Measurements from ENCODE around the gene AFF1.
"Not testable (repeated sequence)": the region's sequence is repeated elsewhere in the genome, so short reads cannot be mapped to it uniquely, and the experiment has no call there.

The AFF1 gene

GRCh38 chr4:87116231-87116630 is 181.4 kb downstream of the AFF1 start:
- DNase-seq (ENCODE audit: low spot score) = no peak

GRCh38 chr4:87117051-87117731 is 182.4 kb downstream of the AFF1 start:
- DNase-seq (ENCODE audit: low spot score) = no peak

- no peak for DNase-seq (ENCODE audit: low spot score)
Observed at GRCh38 chr4:87117732-87118075, 182.9 kb downstream of the AFF1 start.

GRCh38 chr4:87118421-87118820 is 183.6 kb downstream of the AFF1 start:
- no peak for DNase-seq (ENCODE audit: low spot score)

- no peak for DNase-seq (ENCODE audit: low spot score)
Observed at GRCh38 chr4:87118826-87119225, 184.0 kb downstream of the AFF1 start.

- DNase-seq (ENCODE audit: low spot score) = no peak
Observed at GRCh38 chr4:87120010-87120409, 185.2 kb downstream of the AFF1 start.

GRCh38 chr4:87120411-87121162 is 185.8 kb downstream of the AFF1 start:
- DNase-seq (ENCODE audit: low spot score) = peak; percentile 28

GRCh38 chr4:87121341-87122065 is 186.7 kb downstream of the AFF1 start:
- no peak for DNase-seq (ENCODE audit: low spot score)

GRCh38 chr4:87122252-87122651 is 187.4 kb downstream of the AFF1 start:
- no peak for DNase-seq (ENCODE audit: low spot score)

GRCh38 chr4:87126056-87126455 is 191.2 kb downstream of the AFF1 start:
- no peak for DNase-seq (ENCODE audit: low spot score)

GRCh38 chr4:87128006-87128705 is 193.3 kb downstream of the AFF1 start:
- DNase-seq (ENCODE audit: low spot score) = no peak

GRCh38 chr4:87129681-87130080 is 194.9 kb downstream of the AFF1 start:
- no peak for DNase-seq (ENCODE audit: low spot score)

- no peak for DNase-seq (ENCODE audit: low spot score)
Observed at GRCh38 chr4:87130985-87131703, 196.3 kb downstream of the AFF1 start.

- no peak for DNase-seq (ENCODE audit: low spot score)
Observed at GRCh38 chr4:87132035-87132434, 197.2 kb downstream of the AFF1 start.

GRCh38 chr4:87133183-87133582 is 198.4 kb downstream of the AFF1 start:
- DNase-seq (ENCODE audit: low spot score) = no peak

GRCh38 chr4:87134122-87134521 is 199.3 kb downstream of the AFF1 start:
- DNase-seq (ENCODE audit: low spot score) = no peak

GRCh38 chr4:87141428-87141827 is 206.6 kb downstream of the AFF1 start:
- DNase-seq (ENCODE audit: low spot score) = no peak

GRCh38 chr4:87144356-87144755 is 209.5 kb downstream of the AFF1 start:
- no peak for DNase-seq (ENCODE audit: low spot score)

- not testable (repeated sequence) for DNase-seq (ENCODE audit: low spot score)
Observed at GRCh38 chr4:87145934-87146333, 211.1 kb downstream of the AFF1 start.

- DNase-seq (ENCODE audit: low spot score) = no peak
Observed at GRCh38 chr4:87147116-87147515, 212.3 kb downstream of the AFF1 start.

- peak; percentile 74 for DNase-seq (ENCODE audit: low spot score)
Observed at GRCh38 chr4:87150498-87151261, 215.9 kb downstream of the AFF1 start.
